ENCODE data around the gene SPDYE2.
"Not testable (repeated sequence)": the region's sequence is repeated elsewhere in the genome, so short reads cannot be mapped to it uniquely, and the experiment has no call there.

Gene SPDYE2

GRCh38 chr7:102510575-102510974 is 40.5 kb upstream of the SPDYE2 start:
- not testable (repeated sequence) for H3K9ac ChIP-seq (ENCODE audit: low read depth, low read length, poor library complexity); H3K27ac ChIP-seq (replicated peaks; ENCODE audit: low read length); H2BK5ac ChIP-seq (ENCODE audit: low read length); H3K36me3 ChIP-seq (replicated peaks in 1 of 2; ENCODE audit: control insufficient read depth in 2 of 2, insufficient read depth in 2 of 2, low read length in 2 of 2); H3K23ac ChIP-seq (ENCODE audit: low read depth, low read length, poor library complexity); H4K91ac ChIP-seq (ENCODE audit: low read depth, low read length, poor library complexity); H2BK120ac ChIP-seq (ENCODE audit: low read depth, low read length); H2AFZ ChIP-seq (ENCODE audit: low read length); H2AK5ac ChIP-seq (ENCODE audit: low read depth, low read length); H3K27me3 ChIP-seq (ENCODE audit: control insufficient read depth in 3 of 3, insufficient read depth in 3 of 3, low read depth in 1 of 3, low read length in 3 of 3); H3K4me1 ChIP-seq (ENCODE audit: control insufficient read depth in 2 of 2, insufficient read depth in 1 of 2, low read depth in 1 of 2, low read length in 2 of 2); H3K18ac ChIP-seq (ENCODE audit: low read length); H4K8ac ChIP-seq (ENCODE audit: low read depth, low read length); H3K4me2 ChIP-seq (ENCODE audit: insufficient read depth, low read length, poor library complexity, severe bottlenecking); DNase-seq (ENCODE audit: low spot score); H2BK15ac ChIP-seq (ENCODE audit: low read length); H3K4me3 ChIP-seq (ENCODE audit: low read length in 2 of 2); H3K9me3 ChIP-seq (replicated peaks in 1 of 2; ENCODE audit: control insufficient read depth in 2 of 2, insufficient read depth in 1 of 2, low read depth in 1 of 2, low read length in 2 of 2); H3K14ac ChIP-seq (ENCODE audit: low read length); H3K79me1 ChIP-seq (ENCODE audit: low read depth, low read length); H2BK12ac ChIP-seq (ENCODE audit: low read length); H3K4ac ChIP-seq (ENCODE audit: low read length)
- WGBS, 2 donors (ENCODE audit: extremely low coverage in 2 of 2, insufficient read length in 2 of 2, insufficient replicate concordance in 1 of 2), result no CpG with 5 or more reads among the region's 8 CpGs

GRCh38 chr7:102511860-102512522 is 39.0 kb upstream of the SPDYE2 start:
- no CpG with 5 or more reads among the region's 30 CpGs for WGBS, 2 donors (ENCODE audit: extremely low coverage in 2 of 2, insufficient read length in 2 of 2, insufficient replicate concordance in 1 of 2)
- not testable (repeated sequence) for H2BK15ac ChIP-seq (ENCODE audit: low read length); H3K4me1 ChIP-seq (ENCODE audit: control insufficient read depth in 2 of 2, insufficient read depth in 1 of 2, low read depth in 1 of 2, low read length in 2 of 2); H3K4me2 ChIP-seq (ENCODE audit: insufficient read depth, low read length, poor library complexity, severe bottlenecking); H2BK120ac ChIP-seq (ENCODE audit: low read depth, low read length); H2AFZ ChIP-seq (ENCODE audit: low read length); H4K8ac ChIP-seq (ENCODE audit: low read depth, low read length); H3K14ac ChIP-seq (ENCODE audit: low read length); H3K9ac ChIP-seq (ENCODE audit: low read depth, low read length, poor library complexity); H3K18ac ChIP-seq (ENCODE audit: low read length); H4K91ac ChIP-seq (ENCODE audit: low read depth, low read length, poor library complexity); DNase-seq (ENCODE audit: low spot score); H2AK5ac ChIP-seq (ENCODE audit: low read depth, low read length); H3K27ac ChIP-seq (replicated peaks; ENCODE audit: low read length); H3K23ac ChIP-seq (ENCODE audit: low read depth, low read length, poor library complexity); H2BK5ac ChIP-seq (ENCODE audit: low read length); H3K36me3 ChIP-seq (replicated peaks in 1 of 2; ENCODE audit: control insufficient read depth in 2 of 2, insufficient read depth in 2 of 2, low read length in 2 of 2); H3K27me3 ChIP-seq (ENCODE audit: control insufficient read depth in 3 of 3, insufficient read depth in 3 of 3, low read depth in 1 of 3, low read length in 3 of 3); H3K4me3 ChIP-seq (ENCODE audit: low read length in 2 of 2); H2BK12ac ChIP-seq (ENCODE audit: low read length); H3K4ac ChIP-seq (ENCODE audit: low read length); H3K79me1 ChIP-seq (ENCODE audit: low read depth, low read length); H3K9me3 ChIP-seq (replicated peaks in 1 of 2; ENCODE audit: control insufficient read depth in 2 of 2, insufficient read depth in 1 of 2, low read depth in 1 of 2, low read length in 2 of 2)

GRCh38 chr7:102512642-102513221 is 38.3 kb upstream of the SPDYE2 start:
- H3K23ac ChIP-seq (ENCODE audit: low read depth, low read length, poor library complexity); H3K79me1 ChIP-seq (ENCODE audit: low read depth, low read length); H2BK5ac ChIP-seq (ENCODE audit: low read length); H4K8ac ChIP-seq (ENCODE audit: low read depth, low read length); H3K4me1 ChIP-seq (ENCODE audit: control insufficient read depth in 2 of 2, insufficient read depth in 1 of 2, low read depth in 1 of 2, low read length in 2 of 2); H3K4me2 ChIP-seq (ENCODE audit: insufficient read depth, low read length, poor library complexity, severe bottlenecking); H3K36me3 ChIP-seq (replicated peaks in 1 of 2; ENCODE audit: control insufficient read depth in 2 of 2, insufficient read depth in 2 of 2, low read length in 2 of 2); H3K14ac ChIP-seq (ENCODE audit: low read length); H3K27me3 ChIP-seq (ENCODE audit: control insufficient read depth in 3 of 3, insufficient read depth in 3 of 3, low read depth in 1 of 3, low read length in 3 of 3); H3K9me3 ChIP-seq (replicated peaks in 1 of 2; ENCODE audit: control insufficient read depth in 2 of 2, insufficient read depth in 1 of 2, low read depth in 1 of 2, low read length in 2 of 2); H2BK15ac ChIP-seq (ENCODE audit: low read length); H2BK120ac ChIP-seq (ENCODE audit: low read depth, low read length): not testable (repeated sequence)
- H3K4ac ChIP-seq (ENCODE audit: low read length), result peak overlapping the region; percentile 76
- H3K18ac ChIP-seq (ENCODE audit: low read length), result peak overlapping the region; percentile 94
- H2AK5ac ChIP-seq (ENCODE audit: low read depth, low read length), result peak overlapping the region; percentile 84
- peak overlapping the region in 1 of 2 donors; percentile 36 for H3K4me3 ChIP-seq (ENCODE audit: low read length in 2 of 2)
- peak overlapping the region; percentile 59 for H2AFZ ChIP-seq (ENCODE audit: low read length)
- peak overlapping the region; percentile 79 for H4K91ac ChIP-seq (ENCODE audit: low read depth, low read length, poor library complexity)
- DNase-seq (ENCODE audit: low spot score), result peak; percentile 86
- H3K9ac ChIP-seq (ENCODE audit: low read depth, low read length, poor library complexity), result peak overlapping the region; percentile 72
- H3K27ac ChIP-seq (replicated peaks; ENCODE audit: low read length), result peak overlapping the region; percentile 76
- no CpG with 5 or more reads among the region's 5 CpGs for WGBS, 2 donors (ENCODE audit: extremely low coverage in 2 of 2, insufficient read length in 2 of 2, insufficient replicate concordance in 1 of 2)
- H2BK12ac ChIP-seq (ENCODE audit: low read length), result peak overlapping the region; percentile 99

GRCh38 chr7:102514881-102515721 is 35.9 kb upstream of the SPDYE2 start:
- not testable (repeated sequence) for H2AK5ac ChIP-seq (ENCODE audit: low read depth, low read length); H3K4me2 ChIP-seq (ENCODE audit: insufficient read depth, low read length, poor library complexity, severe bottlenecking); H3K9me3 ChIP-seq (replicated peaks in 1 of 2; ENCODE audit: control insufficient read depth in 2 of 2, insufficient read depth in 1 of 2, low read depth in 1 of 2, low read length in 2 of 2); H3K14ac ChIP-seq (ENCODE audit: low read length); H3K23ac ChIP-seq (ENCODE audit: low read depth, low read length, poor library complexity); H3K79me1 ChIP-seq (ENCODE audit: low read depth, low read length); H4K8ac ChIP-seq (ENCODE audit: low read depth, low read length); H3K4ac ChIP-seq (ENCODE audit: low read length); H3K18ac ChIP-seq (ENCODE audit: low read length); H3K27ac ChIP-seq (replicated peaks; ENCODE audit: low read length); H3K4me3 ChIP-seq (ENCODE audit: low read length in 2 of 2); H2BK12ac ChIP-seq (ENCODE audit: low read length); H4K91ac ChIP-seq (ENCODE audit: low read depth, low read length, poor library complexity); H2BK15ac ChIP-seq (ENCODE audit: low read length); H2BK5ac ChIP-seq (ENCODE audit: low read length); H3K4me1 ChIP-seq (ENCODE audit: control insufficient read depth in 2 of 2, insufficient read depth in 1 of 2, low read depth in 1 of 2, low read length in 2 of 2); DNase-seq (ENCODE audit: low spot score); H3K9ac ChIP-seq (ENCODE audit: low read depth, low read length, poor library complexity); H3K27me3 ChIP-seq (ENCODE audit: control insufficient read depth in 3 of 3, insufficient read depth in 3 of 3, low read depth in 1 of 3, low read length in 3 of 3); H3K36me3 ChIP-seq (replicated peaks in 1 of 2; ENCODE audit: control insufficient read depth in 2 of 2, insufficient read depth in 2 of 2, low read length in 2 of 2); H2AFZ ChIP-seq (ENCODE audit: low read length); H2BK120ac ChIP-seq (ENCODE audit: low read depth, low read length)
- no CpG with 5 or more reads among the region's 15 CpGs for WGBS, 2 donors (ENCODE audit: extremely low coverage in 2 of 2, insufficient read length in 2 of 2, insufficient replicate concordance in 1 of 2)
